Measurements from ENCODE around the gene TECPR2. TPM values are rescaled to one million over a fixed set of nuclear protein-coding genes. Genes with fewer than 3 reads are reported as not detected.

Gene TECPR2
- total RNA-seq, 1 donor from 2014 or later = 8.4 TPM

DNA sequence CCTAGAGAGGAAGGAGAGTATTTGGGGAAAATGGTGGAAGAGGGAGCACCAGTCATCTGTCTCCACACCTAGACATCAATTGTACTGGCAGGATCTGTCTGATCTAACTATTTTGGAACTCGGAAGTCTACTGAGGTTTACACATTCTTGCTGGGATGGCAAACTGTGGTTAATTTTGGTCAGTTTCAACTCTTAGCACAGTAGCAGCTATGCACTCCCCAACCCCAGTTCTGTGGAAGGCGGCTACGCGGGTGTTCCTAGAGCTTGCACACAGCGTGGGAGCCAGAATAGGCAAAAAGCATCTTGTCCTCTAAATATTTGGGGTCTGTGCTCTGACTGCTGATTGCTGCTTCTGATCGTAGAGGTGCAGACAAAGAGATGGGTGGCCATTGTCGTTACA is 33.8 kb downstream of the TECPR2 start:
- no peak overlapping the region for H3K9ac ChIP-seq
- Mint-ChIP-seq H3K9me3 (peaks cover 36% of the 10 kb centered on the region), H3K4me1 (peaks cover 3% of the 10 kb centered on the region), H3K27ac (no peak overlapping the region), H3K4me3 (no peak overlapping the region), H3K36me3 (peaks cover 43% of the 10 kb centered on the region), H3K27me3 (ENCODE audit: insufficient read depth, low read depth) (no peaks in the 10 kb centered on the region)
- peaks cover 2% of the 10 kb centered on the region for H3F3A ChIP-seq (ENCODE audit: low read depth)
- H2AFZ ChIP-seq (replicated peaks) = no peak overlapping the region
- H4K20me1 ChIP-seq (ENCODE audit: low read depth) = no peaks in the 10 kb centered on the region
- no peak overlapping the region for H3K4me2 ChIP-seq
- DNase-seq (ENCODE audit: low spot score) = no peak
- peak overlapping the region; percentile 53 for H3K27ac ChIP-seq
- no peak overlapping the region for H3K4me3 ChIP-seq
- TF ChIP-seq EZH2 (IDR thresholded peaks at IDR 0.05) = no peak
- TF ChIP-seq, protein P1, sequence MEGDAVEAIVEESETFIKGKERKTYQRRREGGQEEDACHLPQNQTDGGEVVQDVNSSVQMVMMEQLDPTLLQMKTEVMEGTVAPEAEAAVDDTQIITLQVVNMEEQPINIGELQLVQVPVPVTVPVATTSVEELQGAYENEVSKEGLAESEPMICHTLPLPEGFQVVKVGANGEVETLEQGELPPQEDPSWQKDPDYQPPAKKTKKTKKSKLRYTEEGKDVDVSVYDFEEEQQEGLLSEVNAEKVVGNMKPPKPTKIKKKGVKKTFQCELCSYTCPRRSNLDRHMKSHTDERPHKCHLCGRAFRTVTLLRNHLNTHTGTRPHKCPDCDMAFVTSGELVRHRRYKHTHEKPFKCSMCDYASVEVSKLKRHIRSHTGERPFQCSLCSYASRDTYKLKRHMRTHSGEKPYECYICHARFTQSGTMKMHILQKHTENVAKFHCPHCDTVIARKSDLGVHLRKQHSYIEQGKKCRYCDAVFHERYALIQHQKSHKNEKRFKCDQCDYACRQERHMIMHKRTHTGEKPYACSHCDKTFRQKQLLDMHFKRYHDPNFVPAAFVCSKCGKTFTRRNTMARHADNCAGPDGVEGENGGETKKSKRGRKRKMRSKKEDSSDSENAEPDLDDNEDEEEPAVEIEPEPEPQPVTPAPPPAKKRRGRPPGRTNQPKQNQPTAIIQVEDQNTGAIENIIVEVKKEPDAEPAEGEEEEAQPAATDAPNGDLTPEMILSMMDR (IDR thresholded peaks at IDR 0.05) = no peak
- TF ChIP-seq EZH2phosphoT487 (IDR thresholded peaks at IDR 0.05) = no peak
- no peaks in the 10 kb centered on the region for H3K36me3 ChIP-seq
- no peaks in the 10 kb centered on the region for H3K79me2 ChIP-seq (ENCODE audit: low read depth)
- H3K9me3 ChIP-seq (ENCODE audit: low read depth) = no peaks in the 10 kb centered on the region
- H3K27me3 ChIP-seq = no peaks in the 10 kb centered on the region
- peaks cover 5% of the 10 kb centered on the region for H3K4me1 ChIP-seq

DNA sequence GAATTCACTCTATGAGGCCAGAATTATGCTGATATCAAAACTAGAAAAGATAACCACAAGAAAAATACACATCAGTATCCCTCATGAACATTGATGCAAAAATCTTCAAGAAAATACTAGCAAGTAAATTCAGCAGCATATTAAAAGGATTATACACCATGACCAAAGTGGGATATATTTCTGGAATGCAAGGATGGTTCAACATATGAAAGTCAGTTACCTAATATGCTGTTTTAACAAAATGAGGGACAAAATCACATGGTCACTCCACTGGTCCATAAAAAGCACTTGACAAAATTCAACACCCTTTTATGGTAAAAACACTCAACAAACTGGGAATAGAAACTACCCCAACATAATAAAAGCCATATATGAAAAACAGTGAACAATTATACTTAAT is 40.3 kb downstream of the TECPR2 start:
- Histone ChIP-seq H3K4me1 (no peaks in the 10 kb centered on the region), H3K9ac (no peak overlapping the region), H3K4me3 (no peak overlapping the region), H3K4me2 (no peak overlapping the region), H3K27ac (no peak overlapping the region), H3K27me3 (no peaks in the 10 kb centered on the region), H2AFZ (replicated peaks) (no peak overlapping the region), H3F3A (ENCODE audit: low read depth) (no peaks in the 10 kb centered on the region), H4K20me1 (ENCODE audit: low read depth) (no peaks in the 10 kb centered on the region), H3K79me2 (ENCODE audit: low read depth) (no peaks in the 10 kb centered on the region), H3K36me3 (no peaks in the 10 kb centered on the region), H3K9me3 (ENCODE audit: low read depth) (peaks cover 5% of the 10 kb centered on the region)
- no peak for DNase-seq (ENCODE audit: low spot score)
- H3K27me3 Mint-ChIP-seq (ENCODE audit: insufficient read depth, low read depth) = no peaks in the 10 kb centered on the region
- peaks cover 41% of the 10 kb centered on the region for H3K36me3 Mint-ChIP-seq
- no peaks in the 10 kb centered on the region for H3K4me1 Mint-ChIP-seq
- no peak for TF ChIP-seq EZH2phosphoT487 (IDR thresholded peaks at IDR 0.05)
- TF ChIP-seq EZH2 (IDR thresholded peaks at IDR 0.05) = no peak
- TF ChIP-seq, protein P1 (IDR thresholded peaks at IDR 0.05) = no peak
- no peak overlapping the region for H3K27ac Mint-ChIP-seq
- peaks cover 40% of the 10 kb centered on the region for H3K9me3 Mint-ChIP-seq
- no peak overlapping the region for H3K4me3 Mint-ChIP-seq

DNA sequence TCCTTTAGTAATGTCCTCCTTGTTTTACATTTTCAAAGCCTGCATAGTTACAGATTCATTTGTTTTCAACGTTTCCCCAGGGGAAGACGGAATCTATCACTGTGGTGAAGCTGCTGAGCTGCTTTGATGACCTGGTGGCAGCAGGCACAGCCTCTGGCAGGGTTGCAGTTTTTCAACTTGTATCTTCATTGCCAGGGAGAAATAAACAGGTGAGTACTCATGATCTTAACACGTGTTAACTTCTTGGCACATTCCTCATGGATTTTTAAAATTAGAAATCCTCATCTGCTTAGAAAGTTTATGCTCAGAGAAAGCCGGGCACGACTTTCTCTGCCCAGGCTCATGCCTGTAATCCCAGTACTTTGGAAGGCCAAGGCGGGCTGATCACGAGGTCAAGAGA is 44.5 kb downstream of the TECPR2 start:
- Histone ChIP-seq H3K9me3 (ENCODE audit: low read depth) (peaks cover 5% of the 10 kb centered on the region), H3K4me1 (peaks cover 5% of the 10 kb centered on the region), H2AFZ (replicated peaks) (no peak overlapping the region), H3F3A (ENCODE audit: low read depth) (no peaks in the 10 kb centered on the region), H3K36me3 (no peaks in the 10 kb centered on the region), H3K27me3 (no peaks in the 10 kb centered on the region), H3K9ac (no peak overlapping the region), H4K20me1 (ENCODE audit: low read depth) (no peaks in the 10 kb centered on the region), H3K27ac (no peak overlapping the region), H3K79me2 (ENCODE audit: low read depth) (no peaks in the 10 kb centered on the region), H3K4me2 (no peak overlapping the region), H3K4me3 (no peak overlapping the region)
- no peak for DNase-seq (ENCODE audit: low spot score)
- Mint-ChIP-seq H3K27ac (no peak overlapping the region), H3K9me3 (peaks cover 12% of the 10 kb centered on the region), H3K36me3 (peaks cover 30% of the 10 kb centered on the region), H3K27me3 (ENCODE audit: insufficient read depth, low read depth) (no peaks in the 10 kb centered on the region), H3K4me1 (no peaks in the 10 kb centered on the region), H3K4me3 (no peak overlapping the region)
- TF ChIP-seq EZH2 (IDR thresholded peaks at IDR 0.05) (no peak), EZH2phosphoT487 (IDR thresholded peaks at IDR 0.05) (no peak)

DNA sequence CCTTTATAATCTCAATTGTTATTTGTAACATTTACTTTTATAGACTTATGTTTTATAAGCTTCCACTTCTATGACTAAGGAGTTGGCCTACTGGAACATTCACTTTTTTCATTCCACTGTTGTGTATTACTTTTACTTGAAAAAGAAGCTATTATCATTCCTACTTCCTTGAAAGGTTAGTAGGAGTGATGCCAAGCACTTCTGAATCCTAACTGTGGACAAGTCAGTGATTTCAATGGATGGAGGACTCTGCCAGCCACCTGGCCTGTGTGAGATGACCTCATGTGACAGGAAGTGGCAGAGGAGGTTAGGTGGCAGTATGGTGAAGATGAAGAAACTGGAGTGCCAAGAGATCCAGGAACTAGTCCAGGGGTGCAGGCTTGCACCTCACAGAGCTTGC is 46.0 kb downstream of the TECPR2 start:
- H3K36me3 Mint-ChIP-seq = peaks cover 18% of the 10 kb centered on the region
- Histone ChIP-seq H2AFZ (replicated peaks) (no peak overlapping the region), H3K79me2 (ENCODE audit: low read depth) (no peaks in the 10 kb centered on the region), H3K4me2 (no peak overlapping the region), H4K20me1 (ENCODE audit: low read depth) (no peaks in the 10 kb centered on the region), H3F3A (ENCODE audit: low read depth) (no peaks in the 10 kb centered on the region), H3K4me1 (peaks cover 5% of the 10 kb centered on the region), H3K4me3 (no peak overlapping the region), H3K27me3 (no peaks in the 10 kb centered on the region), H3K36me3 (no peaks in the 10 kb centered on the region), H3K9ac (no peak overlapping the region), H3K9me3 (ENCODE audit: low read depth) (no peaks in the 10 kb centered on the region), H3K27ac (no peak overlapping the region)
- H3K4me1 Mint-ChIP-seq = no peaks in the 10 kb centered on the region
- DNase-seq (ENCODE audit: low spot score) = no peak
- H3K27me3 Mint-ChIP-seq (ENCODE audit: insufficient read depth, low read depth) = no peaks in the 10 kb centered on the region
- TF ChIP-seq EZH2 (IDR thresholded peaks at IDR 0.05) (no peak), EZH2phosphoT487 (IDR thresholded peaks at IDR 0.05) (no peak)
- TF ChIP-seq, protein P1 (IDR thresholded peaks at IDR 0.05) = no peak
- no peak overlapping the region for H3K27ac Mint-ChIP-seq
- no peak overlapping the region for H3K4me3 Mint-ChIP-seq
- no peaks in the 10 kb centered on the region for H3K9me3 Mint-ChIP-seq

Data from neural progenitor cell (in vitro differentiated cells).